Stomach (tissue), 4 donors: ENCODE data around the gene URM1.

Experiments used
- CTCF ChIP-seq, 7 experiments: fragments of 450-650 bp in 4 of 7; fragments of 200-600 bp in 3 of 7; sonication (generic) in 3 of 7; IDR thresholded peaks; one replicate each; pipeline ENCODE4 v1.5.1; 2016 to 2019; ENCODE audit warnings: antibody characterized with exemption in 7 of 7, control low read depth in 2 of 7, mild to moderate bottlenecking in 1 of 7
- EP300 ChIP-seq: sonication (generic); formaldehyde crosslinking; IDR thresholded peaks from one replicate; pipeline ENCODE4 v1.6.1; 2017; ENCODE audit warnings: antibody characterized with exemption
- POLR2A ChIP-seq, 4 donors: fragments of 450-650 bp; IDR thresholded peaks; one replicate each; pipeline ENCODE4 v1.6.1; 2016; ENCODE audit warnings: antibody characterized with exemption in 4 of 4, control low read depth in 2 of 4, mild to moderate bottlenecking in 1 of 4, moderate library complexity in 1 of 4
- POLR2AphosphoS5 ChIP-seq, 3 donors: sonication (generic); formaldehyde crosslinking; IDR thresholded peaks; one replicate each; pipeline ENCODE4 v1.6.1; 2016; ENCODE audit warnings: antibody characterized with exemption in 3 of 3

GRCh38 chr9:128390150-128390812, 19.1 kb downstream of the URM1 start:
- no peak for TF ChIP-seq POLR2AphosphoS5 (IDR thresholded peaks at IDR 0.05)
- no peak for TF ChIP-seq POLR2A (IDR thresholded peaks at IDR 0.05)
- TF ChIP-seq CTCF (IDR thresholded peaks at IDR 0.05) = no peak
- TF ChIP-seq EP300 = no peak
